Measurements from ENCODE around the gene MTLN. TPM values are rescaled to one million over a fixed set of nuclear protein-coding genes. Genes with fewer than 3 reads are reported as not detected.
A peak's percentile ranks its signal among the peaks of the same experiment; 100 is the strongest.

Gene MTLN
- total and polyA plus RNA-seq, 10 of the 15 experiments (the other 5 are each of a cell fraction or from before 2014, with no cell fraction given): 6.6 to 140 (median 60.4) TPM

DNA sequence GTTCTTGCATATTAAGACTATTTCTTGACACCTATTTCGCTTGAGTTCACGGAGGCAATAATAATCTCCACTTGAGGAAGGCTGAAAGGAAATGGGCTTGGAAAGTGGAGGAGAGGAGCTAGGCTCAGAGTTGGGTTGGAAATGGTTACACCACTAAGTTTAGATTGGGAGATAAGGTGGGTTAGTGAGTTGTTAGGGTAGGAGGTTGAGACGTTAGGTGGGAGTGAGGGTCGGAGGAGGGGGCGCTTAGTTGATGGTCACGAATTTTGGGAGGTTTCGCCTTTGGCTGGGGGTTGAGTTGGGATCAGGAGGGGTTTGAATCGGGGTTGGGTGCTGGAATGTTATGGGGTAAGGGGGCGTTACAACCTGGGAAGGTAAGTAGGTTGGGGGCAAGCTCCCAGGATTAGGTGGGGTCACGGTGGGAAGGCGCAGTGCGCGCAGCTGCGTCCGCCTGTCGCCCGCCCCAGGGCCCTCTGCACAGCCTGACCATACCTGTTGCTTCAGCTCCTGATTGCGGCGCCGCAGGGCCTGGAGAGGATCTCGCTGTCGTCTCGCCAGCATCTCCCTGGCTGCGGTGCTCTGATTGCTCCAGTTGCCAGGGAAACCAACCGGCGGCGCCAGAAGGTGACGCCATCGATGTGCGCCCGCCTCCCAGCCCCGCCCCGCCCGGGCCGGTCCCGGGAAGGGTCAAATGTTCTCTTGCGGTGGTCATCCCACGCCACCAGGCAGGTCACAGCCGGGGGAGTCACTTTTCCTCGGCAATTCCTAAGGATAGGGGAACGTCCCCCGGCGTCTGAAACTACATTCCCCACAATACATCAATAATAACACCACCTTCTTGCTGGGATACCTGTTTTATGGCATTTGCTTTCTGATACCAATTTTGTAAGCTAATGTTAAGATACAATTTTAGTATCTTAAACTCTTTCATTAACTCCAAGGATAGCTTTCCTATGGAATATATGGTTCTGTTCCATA is 7.7 kb downstream of the MTLN start, which contains the start of gene NPHP1:
TSS of gene NPHP1 (minus strand) at position 606 of the 978 bp plus-strand sequence. CDS start at position 561, 45 bp downstream.
- BruUV-seq (replicated peaks): no TSS peak
- WGBS (ENCODE audit: insufficient coverage, insufficient replicate concordance, low lambda C conversion rate, missing lambda C conversion rate): 3% methylated on average over 42 of the region's 43 CpGs
- peak; percentile 65; the same call in 1 of the 2 replicates for TF ChIP-seq POLR2AphosphoS5 (IDR thresholded peaks at IDR 0.05; ENCODE audit: low read length)
- TF ChIP-seq, protein P1, sequence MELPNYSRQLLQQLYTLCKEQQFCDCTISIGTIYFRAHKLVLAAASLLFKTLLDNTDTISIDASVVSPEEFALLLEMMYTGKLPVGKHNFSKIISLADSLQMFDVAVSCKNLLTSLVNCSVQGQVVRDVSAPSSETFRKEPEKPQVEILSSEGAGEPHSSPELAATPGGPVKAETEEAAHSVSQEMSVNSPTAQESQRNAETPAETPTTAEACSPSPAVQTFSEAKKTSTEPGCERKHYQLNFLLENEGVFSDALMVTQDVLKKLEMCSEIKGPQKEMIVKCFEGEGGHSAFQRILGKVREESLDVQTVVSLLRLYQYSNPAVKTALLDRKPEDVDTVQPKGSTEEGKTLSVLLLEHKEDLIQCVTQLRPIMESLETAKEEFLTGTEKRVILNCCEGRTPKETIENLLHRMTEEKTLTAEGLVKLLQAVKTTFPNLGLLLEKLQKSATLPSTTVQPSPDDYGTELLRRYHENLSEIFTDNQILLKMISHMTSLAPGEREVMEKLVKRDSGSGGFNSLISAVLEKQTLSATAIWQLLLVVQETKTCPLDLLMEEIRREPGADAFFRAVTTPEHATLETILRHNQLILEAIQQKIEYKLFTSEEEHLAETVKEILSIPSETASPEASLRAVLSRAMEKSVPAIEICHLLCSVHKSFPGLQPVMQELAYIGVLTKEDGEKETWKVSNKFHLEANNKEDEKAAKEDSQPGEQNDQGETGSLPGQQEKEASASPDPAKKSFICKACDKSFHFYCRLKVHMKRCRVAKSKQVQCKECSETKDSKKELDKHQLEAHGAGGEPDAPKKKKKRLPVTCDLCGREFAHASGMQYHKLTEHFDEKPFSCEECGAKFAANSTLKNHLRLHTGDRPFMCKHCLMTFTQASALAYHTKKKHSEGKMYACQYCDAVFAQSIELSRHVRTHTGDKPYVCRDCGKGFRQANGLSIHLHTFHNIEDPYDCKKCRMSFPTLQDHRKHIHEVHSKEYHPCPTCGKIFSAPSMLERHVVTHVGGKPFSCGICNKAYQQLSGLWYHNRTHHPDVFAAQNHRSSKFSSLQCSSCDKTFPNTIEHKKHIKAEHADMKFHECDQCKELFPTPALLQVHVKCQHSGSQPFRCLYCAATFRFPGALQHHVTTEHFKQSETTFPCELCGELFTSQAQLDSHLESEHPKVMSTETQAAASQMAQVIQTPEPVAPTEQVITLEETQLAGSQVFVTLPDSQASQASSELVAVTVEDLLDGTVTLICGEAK (IDR thresholded peaks at IDR 0.05; ENCODE audit: borderline replicate concordance): peak; percentile 49; the same call in 1 of the 2 replicates
- TF ChIP-seq ZNF207 (IDR thresholded peaks at IDR 0.05; ENCODE audit: borderline replicate concordance): peak; percentile 87; the same call in 1 of the 2 replicates
- 0 out of 2 replicates have a peak, but pooled peaks have one; percentile 41 for TF ChIP-seq HDGF (IDR thresholded peaks at IDR 0.05)
- no peak for TF ChIP-seq JUND (IDR thresholded peaks at IDR 0.05; ENCODE audit: low read depth, low read length)
- no peak for TF ChIP-seq SMARCA5 (IDR thresholded peaks at IDR 0.05)
- TF ChIP-seq, protein P2, sequence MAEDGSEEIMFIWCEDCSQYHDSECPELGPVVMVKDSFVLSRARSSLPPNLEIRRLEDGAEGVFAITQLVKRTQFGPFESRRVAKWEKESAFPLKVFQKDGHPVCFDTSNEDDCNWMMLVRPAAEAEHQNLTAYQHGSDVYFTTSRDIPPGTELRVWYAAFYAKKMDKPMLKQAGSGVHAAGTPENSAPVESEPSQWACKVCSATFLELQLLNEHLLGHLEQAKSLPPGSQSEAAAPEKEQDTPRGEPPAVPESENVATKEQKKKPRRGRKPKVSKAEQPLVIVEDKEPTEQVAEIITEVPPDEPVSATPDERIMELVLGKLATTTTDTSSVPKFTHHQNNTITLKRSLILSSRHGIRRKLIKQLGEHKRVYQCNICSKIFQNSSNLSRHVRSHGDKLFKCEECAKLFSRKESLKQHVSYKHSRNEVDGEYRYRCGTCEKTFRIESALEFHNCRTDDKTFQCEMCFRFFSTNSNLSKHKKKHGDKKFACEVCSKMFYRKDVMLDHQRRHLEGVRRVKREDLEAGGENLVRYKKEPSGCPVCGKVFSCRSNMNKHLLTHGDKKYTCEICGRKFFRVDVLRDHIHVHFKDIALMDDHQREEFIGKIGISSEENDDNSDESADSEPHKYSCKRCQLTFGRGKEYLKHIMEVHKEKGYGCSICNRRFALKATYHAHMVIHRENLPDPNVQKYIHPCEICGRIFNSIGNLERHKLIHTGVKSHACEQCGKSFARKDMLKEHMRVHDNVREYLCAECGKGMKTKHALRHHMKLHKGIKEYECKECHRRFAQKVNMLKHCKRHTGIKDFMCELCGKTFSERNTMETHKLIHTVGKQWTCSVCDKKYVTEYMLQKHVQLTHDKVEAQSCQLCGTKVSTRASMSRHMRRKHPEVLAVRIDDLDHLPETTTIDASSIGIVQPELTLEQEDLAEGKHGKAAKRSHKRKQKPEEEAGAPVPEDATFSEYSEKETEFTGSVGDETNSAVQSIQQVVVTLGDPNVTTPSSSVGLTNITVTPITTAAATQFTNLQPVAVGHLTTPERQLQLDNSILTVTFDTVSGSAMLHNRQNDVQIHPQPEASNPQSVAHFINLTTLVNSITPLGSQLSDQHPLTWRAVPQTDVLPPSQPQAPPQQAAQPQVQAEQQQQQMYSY (CRISPR knock-in tag; IDR thresholded peaks at IDR 0.05): no peak
- TF ChIP-seq BCL11A (IDR thresholded peaks at IDR 0.05; ENCODE audit: low read depth, low read length): no peak
- TF ChIP-seq SIN3A (IDR thresholded peaks at IDR 0.05; ENCODE audit: low read depth, low read length): peak; percentile 84; the same call in 1 of the 2 replicates
- TF ChIP-seq ZSCAN29 (IDR thresholded peaks at IDR 0.05): no peak
- TF ChIP-seq SREBF2 (IDR thresholded peaks at IDR 0.05; ENCODE audit: low read length): no peak
- no peak for TF ChIP-seq EED (IDR thresholded peaks at IDR 0.05; ENCODE audit: low read depth)
- TF ChIP-seq RFX5 (IDR thresholded peaks at IDR 0.05; ENCODE audit: low read depth, low read length): no peak
- TF ChIP-seq FOS (IDR thresholded peaks at IDR 0.05; ENCODE audit: borderline replicate concordance, extremely low read depth, insufficient read length): no peak
- no peak for TF ChIP-seq RCOR1 (conservative IDR thresholded peaks at IDR 0.05; ENCODE audit: low read depth, low read length)

More for the DNA sequence above, 7.7 kb downstream of the MTLN start, which contains the start of gene NPHP1:
- Histone ChIP-seq H3K4me2 (ENCODE audit: control insufficient read depth, insufficient read depth) (peak within 1 kb of the TSS; percentile 75), H3K4me1 (ENCODE audit: control insufficient read depth, insufficient read depth, low read length) (no peaks in the 10 kb centered on the region), H3K36me3 (ENCODE audit: control insufficient read depth in 2 of 2, insufficient read depth in 2 of 2, low read length in 1 of 2) (0 out of 4 replicates have a peak, but pooled peaks cover 0 to 3% of the 10 kb centered on the region in 2 experiments), H4K20me1 (ENCODE audit: control insufficient read depth, insufficient read depth) (no peaks in the 10 kb centered on the region), H2AFZ (ENCODE audit: control insufficient read depth, low read depth, low read length) (peak within 1 kb of the TSS; percentile 93), H3K27ac (ENCODE audit: control insufficient read depth, insufficient read depth) (no peak within 1 kb of the TSS), H3K4me3 (peak within 1 kb of the TSS; percentile 70), H3K27me3 (replicated peaks in 1 of 2; ENCODE audit: control insufficient read depth in 2 of 2, insufficient read depth in 2 of 2, low read length in 1 of 2) (no peaks in the 10 kb centered on the region), H3K9ac (ENCODE audit: control insufficient read depth, insufficient read depth, low read length) (peak within 1 kb of the TSS; percentile 26; the same call in 1 of the 2 replicates), H3K9me3 (replicated peaks; ENCODE audit: control insufficient read depth, insufficient read depth, low read length) (no peaks in the 10 kb centered on the region), H3K79me2 (ENCODE audit: control insufficient read depth, insufficient read depth, low read length) (no peaks in the 10 kb centered on the region)
- in situ Hi-C loops (cut with MboI) (no loop called here), intact Hi-C loops (cut with micrococcal nuclease; ENCODE audit: unreplicated experiment) (no loop called here)
- ChIA-PET SMC1A (ENCODE audit: uncharacterized antibody, unreplicated experiment) (no interaction called here), CTCF (interaction anchor here (1.1 kb wide), 1 partner anchor 582 kb away, joined by 3 read pairs; no protein-coding TSS in a partner anchor), RAD21 (ENCODE audit: unreplicated experiment) (no interaction called here), POLR2A (no interaction called here)
- DNase-seq (ENCODE audit: low read depth, low spot score) (peak; percentile 24), ATAC-seq (peak; percentile 98), FAIRE-seq (peak; percentile 35)

Data from GM12878 (cell line).